Suprapubic skin (tissue), 4 donors: ENCODE measurements around the gene PTPRN2. TPM values are rescaled to one million over a fixed set of nuclear protein-coding genes. Genes with fewer than 3 reads are reported as not detected.

Source experiments
- DNase-seq, 2 donors: peaks; one replicate each; pipeline ENCODE4 v3.0.0-alpha.2; 2019; ENCODE audit warnings: low spot score in 2 of 2
- H3K27ac ChIP-seq: fragments of 200-600 bp; sonication (generic); one replicate; pipeline ENCODE4 v1.5.1; 2019
- H3K27me3 ChIP-seq: fragments of 200-600 bp; sonication (generic); one replicate; pipeline ENCODE4 v1.5.1; 2019
- H3K36me3 ChIP-seq: fragments of 200-600 bp; sonication (generic); one replicate; pipeline ENCODE4 v1.5.1; 2019
- H3K4me1 ChIP-seq: fragments of 200-600 bp; sonication (generic); one replicate; pipeline ENCODE4 v1.5.1; 2019
- H3K4me3 ChIP-seq: fragments of 200-600 bp; sonication (generic); one replicate; pipeline ENCODE4 v1.5.1; 2019; ENCODE audit warnings: mild to moderate bottlenecking
- H3K9me3 ChIP-seq: fragments of 200-600 bp; sonication (generic); one replicate; pipeline ENCODE4 v1.5.1; 2019
- EP300 ChIP-seq: sonication (generic); formaldehyde crosslinking; IDR thresholded peaks from one replicate; pipeline ENCODE4 v1.6.1; 2017; ENCODE audit warnings: antibody characterized with exemption
- POLR2A ChIP-seq, 2 donors: fragments of 450-650 bp; IDR thresholded peaks; one replicate each; pipeline ENCODE4 v1.6.1; 2017; ENCODE audit warnings: antibody characterized with exemption in 2 of 2, mild to moderate bottlenecking in 2 of 2, moderate library complexity in 2 of 2
- POLR2AphosphoS5 ChIP-seq, 3 donors: sonication (generic); formaldehyde crosslinking; IDR thresholded peaks; one replicate each; pipeline ENCODE4 v1.6.1; 2017; ENCODE audit warnings: antibody characterized with exemption in 3 of 3
- WGBS: methylation state at CpG from one replicate; pipeline ENCODE4 v1.1.5; 2018; 5-methylcytosine and 5-hydroxymethylcytosine counted together
- total RNA-seq, 4 donors: library from RNA; depleted of rRNA; stranded (reverse); fragments of >200 nt; gene quantifications; one replicate each; pipeline ENCODE4 v1.1.0, GENCODE V29; 2016
- TF ChIP-seq, protein P1 (sequence below), 2 donors: fragments of 200-600 bp in 1 of 2; fragments of 450-650 bp in 1 of 2; sonication (generic) in 1 of 2; IDR thresholded peaks; one replicate each; pipeline ENCODE4 v1.5.1; 2016 to 2019; ENCODE audit warnings: antibody characterized with exemption in 2 of 2, mild to moderate bottlenecking in 1 of 2, moderate library complexity in 1 of 2

PTPRN2 gene
- total RNA-seq, 4 donors from 2014 or later, result 0.23 to 1.8 (median 1.3) TPM

DNA sequence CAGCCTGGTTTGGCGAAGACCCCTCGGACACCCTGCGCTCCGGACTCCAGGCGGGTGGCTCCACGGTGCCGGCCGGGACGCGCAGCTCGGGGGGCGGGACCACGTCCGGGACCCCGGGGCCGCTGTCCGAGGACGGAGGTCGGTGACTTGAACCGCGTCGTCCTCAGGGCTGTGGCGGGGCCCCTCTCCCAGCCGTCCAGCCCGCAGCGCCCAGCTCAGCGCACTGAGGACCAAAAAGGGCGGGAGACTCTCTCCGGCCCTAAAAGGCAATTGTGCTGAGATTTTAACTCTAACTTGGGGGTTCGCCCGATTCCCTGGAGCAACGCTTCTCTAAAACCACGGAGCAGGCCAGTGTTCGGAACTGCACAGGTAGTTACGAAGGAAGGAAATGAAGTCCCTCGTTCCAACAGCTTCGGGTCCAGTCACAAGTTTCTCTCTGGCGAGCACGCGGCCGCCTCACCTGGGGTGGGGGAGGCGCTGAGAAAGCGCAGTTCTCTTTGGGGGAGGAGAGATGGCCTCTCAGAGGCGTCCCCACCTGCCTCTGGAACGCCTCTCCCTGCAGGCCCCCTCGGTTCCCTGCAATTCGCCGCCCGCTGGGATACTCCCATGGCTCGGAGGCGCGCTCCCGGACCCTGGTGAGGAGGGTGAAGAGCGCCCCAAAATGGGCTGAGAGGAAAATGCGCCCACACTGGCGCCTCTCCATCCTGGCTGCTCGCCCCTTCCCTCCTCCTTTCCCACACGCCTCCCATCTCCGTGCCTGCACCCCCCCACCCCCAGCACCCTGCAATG lies 898.2 kb downstream of the PTPRN2 start:
- WGBS, result 2% methylated on average over 18 of the region's 59 CpGs
- peaks cover 99% of the 10 kb centered on the region for H3K27me3 ChIP-seq

DNA sequence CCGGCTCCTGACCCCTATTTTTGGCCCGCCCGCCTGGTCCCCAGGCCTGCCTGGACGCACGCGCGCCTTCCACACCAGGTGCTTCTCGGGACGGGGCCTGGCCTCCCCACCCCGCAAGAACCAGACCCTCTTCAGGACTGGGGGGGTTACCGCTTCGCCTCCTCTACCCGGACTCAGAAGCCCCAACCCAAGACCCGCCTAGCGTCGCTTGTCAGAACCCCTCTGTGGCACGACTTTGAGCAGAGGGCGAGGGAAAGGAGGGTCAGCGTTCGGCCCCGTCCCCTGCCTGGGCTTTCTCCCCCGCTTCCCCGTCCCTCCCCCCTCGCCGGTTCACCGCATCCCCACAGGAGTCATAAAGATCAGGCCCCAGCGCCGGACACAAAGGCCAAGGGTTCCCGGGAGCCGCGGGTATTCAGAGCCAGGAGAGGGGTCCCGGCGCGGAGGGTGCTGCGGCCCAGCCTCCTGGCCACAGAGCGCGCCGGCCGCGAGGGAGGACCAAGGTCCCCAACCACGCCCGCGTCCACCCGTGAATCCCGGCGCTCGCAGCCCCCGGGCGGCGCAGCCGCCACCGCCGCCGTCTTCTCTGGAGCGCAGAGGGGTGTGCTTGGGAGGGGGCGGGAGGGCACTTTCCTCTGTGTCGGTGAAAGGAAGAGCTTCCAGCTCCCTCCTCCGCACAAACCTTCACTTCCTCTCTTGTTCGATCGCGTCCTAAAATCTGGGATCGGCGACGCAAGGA lies 898.9 kb downstream of the PTPRN2 start:
- Histone ChIP-seq H3K36me3 (no peaks in the 10 kb centered on the region), H3K9me3 (no peaks in the 10 kb centered on the region), H3K27me3 (peaks cover 99% of the 10 kb centered on the region), H3K27ac (no peak overlapping the region), H3K4me1 (peaks cover 62% of the 10 kb centered on the region), H3K4me3 (no peak overlapping the region)
- WGBS, result 12% methylated on average over 22 of the region's 64 CpGs
- peak; percentile 34 to 72 for DNase-seq
- TF ChIP-seq, protein P1, sequence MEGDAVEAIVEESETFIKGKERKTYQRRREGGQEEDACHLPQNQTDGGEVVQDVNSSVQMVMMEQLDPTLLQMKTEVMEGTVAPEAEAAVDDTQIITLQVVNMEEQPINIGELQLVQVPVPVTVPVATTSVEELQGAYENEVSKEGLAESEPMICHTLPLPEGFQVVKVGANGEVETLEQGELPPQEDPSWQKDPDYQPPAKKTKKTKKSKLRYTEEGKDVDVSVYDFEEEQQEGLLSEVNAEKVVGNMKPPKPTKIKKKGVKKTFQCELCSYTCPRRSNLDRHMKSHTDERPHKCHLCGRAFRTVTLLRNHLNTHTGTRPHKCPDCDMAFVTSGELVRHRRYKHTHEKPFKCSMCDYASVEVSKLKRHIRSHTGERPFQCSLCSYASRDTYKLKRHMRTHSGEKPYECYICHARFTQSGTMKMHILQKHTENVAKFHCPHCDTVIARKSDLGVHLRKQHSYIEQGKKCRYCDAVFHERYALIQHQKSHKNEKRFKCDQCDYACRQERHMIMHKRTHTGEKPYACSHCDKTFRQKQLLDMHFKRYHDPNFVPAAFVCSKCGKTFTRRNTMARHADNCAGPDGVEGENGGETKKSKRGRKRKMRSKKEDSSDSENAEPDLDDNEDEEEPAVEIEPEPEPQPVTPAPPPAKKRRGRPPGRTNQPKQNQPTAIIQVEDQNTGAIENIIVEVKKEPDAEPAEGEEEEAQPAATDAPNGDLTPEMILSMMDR (IDR thresholded peaks at IDR 0.05), result no peak
- TF ChIP-seq POLR2AphosphoS5 (IDR thresholded peaks at IDR 0.05), result no peak
- TF ChIP-seq POLR2A (IDR thresholded peaks at IDR 0.05), result no peak
- TF ChIP-seq EP300, result no peak

More for the DNA sequence above, 898.2 kb downstream of the PTPRN2 start:
- H3K27ac ChIP-seq, result no peak overlapping the region
- TF ChIP-seq POLR2AphosphoS5 (IDR thresholded peaks at IDR 0.05) (no peak), EP300 (no peak), POLR2A (IDR thresholded peaks at IDR 0.05) (no peak)
- TF ChIP-seq, protein P1 (IDR thresholded peaks at IDR 0.05), result no peak
- H3K4me1 ChIP-seq, result peaks cover 58% of the 10 kb centered on the region
- no peaks in the 10 kb centered on the region for H3K36me3 ChIP-seq
- peak in 1 of 2 donors; percentile 69 for DNase-seq
- no peaks in the 10 kb centered on the region for H3K9me3 ChIP-seq
- peak overlapping the region; percentile 43 for H3K4me3 ChIP-seq

DNA sequence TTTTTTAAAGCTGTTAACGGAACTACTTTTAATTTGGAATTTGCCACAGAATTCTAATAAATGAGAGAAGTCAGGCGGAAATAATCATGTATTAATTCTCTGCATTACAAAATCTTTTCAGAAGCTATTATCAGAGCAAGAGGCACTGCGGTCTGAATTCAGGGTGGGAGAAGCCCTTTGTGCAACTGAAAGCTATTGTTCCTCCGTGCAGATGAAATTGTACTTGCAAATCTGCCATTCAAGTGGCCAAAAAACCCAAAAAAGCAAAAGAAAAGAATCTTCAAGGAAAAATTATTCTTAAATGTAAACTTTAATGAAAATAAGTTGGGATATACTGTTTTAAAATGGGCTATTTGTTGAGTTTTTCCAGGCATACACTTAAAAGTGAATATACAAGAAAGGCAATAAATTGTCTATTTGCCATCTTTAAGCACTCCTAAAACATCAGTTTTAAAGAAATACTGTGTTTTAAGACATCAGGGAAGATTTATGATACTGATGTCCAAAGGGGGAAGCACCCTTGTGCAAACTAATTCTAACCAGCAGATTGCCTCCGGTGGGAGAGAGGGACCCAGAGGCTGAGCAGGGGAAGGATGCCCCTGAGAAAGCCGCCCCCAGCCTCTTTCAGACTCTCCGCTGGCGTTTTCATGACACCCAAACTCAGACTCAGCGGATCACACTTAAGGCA lies 899.6 kb downstream of the PTPRN2 start:
- no peak overlapping the region for H3K27ac ChIP-seq
- H3K36me3 ChIP-seq, result no peaks in the 10 kb centered on the region
- H3K9me3 ChIP-seq, result no peaks in the 10 kb centered on the region
- WGBS, result 28% methylated on average over 9 of the region's 9 CpGs
- DNase-seq, result peak in 1 of 2 donors; percentile 12
- TF ChIP-seq POLR2AphosphoS5 (IDR thresholded peaks at IDR 0.05) (no peak), POLR2A (IDR thresholded peaks at IDR 0.05) (no peak), EP300 (no peak)
- TF ChIP-seq, protein P1 (IDR thresholded peaks at IDR 0.05), result no peak
- no peak overlapping the region for H3K4me3 ChIP-seq
- peaks cover 99% of the 10 kb centered on the region for H3K27me3 ChIP-seq
- H3K4me1 ChIP-seq, result peaks cover 55% of the 10 kb centered on the region

DNA sequence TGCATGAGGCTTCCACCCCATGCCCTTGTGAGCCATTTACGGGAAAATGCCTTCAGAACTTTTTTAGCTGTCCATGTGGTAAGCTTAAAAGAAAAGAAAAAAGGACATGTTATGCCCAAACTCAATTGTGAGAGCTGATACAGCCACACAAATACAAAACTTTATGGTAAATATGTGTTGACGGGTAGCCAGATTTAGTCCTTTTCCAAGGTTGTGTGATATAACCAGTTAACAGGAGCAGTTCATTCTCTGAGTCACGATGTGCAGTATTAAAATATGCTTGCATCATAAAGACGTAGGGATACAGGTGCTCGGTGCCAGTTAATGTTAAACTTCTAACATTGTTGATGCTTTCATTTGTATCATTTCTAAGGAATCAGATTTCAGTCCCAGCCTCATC lies 900.5 kb downstream of the PTPRN2 start:
- peak in 1 of 2 donors; percentile 12 for DNase-seq
- Histone ChIP-seq H3K27me3 (peaks cover 99% of the 10 kb centered on the region), H3K36me3 (no peaks in the 10 kb centered on the region), H3K9me3 (no peaks in the 10 kb centered on the region), H3K27ac (no peak overlapping the region), H3K4me3 (no peak overlapping the region), H3K4me1 (peaks cover 50% of the 10 kb centered on the region)
- WGBS, result 25% methylated on average over 5 of the region's 5 CpGs
- TF ChIP-seq, protein P1 (IDR thresholded peaks at IDR 0.05), result no peak
- TF ChIP-seq POLR2AphosphoS5 (IDR thresholded peaks at IDR 0.05) (no peak), POLR2A (IDR thresholded peaks at IDR 0.05) (no peak), EP300 (no peak)
